ENCODE measurements around the gene TLR10.

Gene TLR10

GRCh38 chr4:38743866-38744265, 38.9 kb downstream of the TLR10 start:
- TF ChIP-seq CTCF (IDR thresholded peaks at IDR 0.05; ENCODE audit: control insufficient read depth, insufficient read depth, low read depth, low read length, missing control alignments): no peak
- no peak overlapping the region for H3K4me3 ChIP-seq (ENCODE audit: control insufficient read depth, low read depth, low read length)
- DNase-seq (ENCODE audit: low read depth): no peak

- TF ChIP-seq CTCF (IDR thresholded peaks at IDR 0.05; ENCODE audit: control insufficient read depth, insufficient read depth, low read depth, low read length, missing control alignments): no peak
- no peak overlapping the region for H3K4me3 ChIP-seq (ENCODE audit: control insufficient read depth, low read depth, low read length)
- no peak for DNase-seq (ENCODE audit: low read depth)
These were observed 42.5 kb downstream of the TLR10 start for GRCh38 chr4:38740303-38740702.

- no peak for DNase-seq (ENCODE audit: low read depth)
- no peak for TF ChIP-seq CTCF (IDR thresholded peaks at IDR 0.05; ENCODE audit: control insufficient read depth, insufficient read depth, low read depth, low read length, missing control alignments)
These were observed 43.6 kb downstream of the TLR10 start for GRCh38 chr4:38738940-38739803.

GRCh38 chr4:38735870-38736269, 46.9 kb downstream of the TLR10 start:
- DNase-seq (ENCODE audit: low read depth): no peak
- H3K4me3 ChIP-seq (ENCODE audit: control insufficient read depth, low read depth, low read length): no peak overlapping the region
- TF ChIP-seq CTCF (IDR thresholded peaks at IDR 0.05; ENCODE audit: control insufficient read depth, insufficient read depth, low read depth, low read length, missing control alignments): no peak

More at GRCh38 chr4:38738940-38739803, 43.6 kb downstream of the TLR10 start:
- H3K4me3 ChIP-seq (ENCODE audit: control insufficient read depth, low read depth, low read length): no peak overlapping the region

- TF ChIP-seq CTCF (IDR thresholded peaks at IDR 0.05; ENCODE audit: control insufficient read depth, insufficient read depth, low read depth, low read length, missing control alignments): no peak
- DNase-seq (ENCODE audit: low read depth): no peak
- no peak overlapping the region for H3K4me3 ChIP-seq (ENCODE audit: control insufficient read depth, low read depth, low read length)
These were observed 47.9 kb downstream of the TLR10 start for GRCh38 chr4:38734911-38735310.

- no peak for TF ChIP-seq CTCF (IDR thresholded peaks at IDR 0.05; ENCODE audit: control insufficient read depth, insufficient read depth, low read depth, low read length, missing control alignments)
- no peak for DNase-seq (ENCODE audit: low read depth)
- no peak overlapping the region for H3K4me3 ChIP-seq (ENCODE audit: control insufficient read depth, low read depth, low read length)
These were observed 48.3 kb downstream of the TLR10 start for GRCh38 chr4:38734446-38734845.
